ENCODE results near the gene BAHD1.

BAHD1 gene

GRCh38 chr15:40440743-40441564, at the start of gene BAHD1:
TSS of gene BAHD1 (plus strand) at chr15:40440953. CDS start at chr15:40458465, 17,512 bp downstream.
- in situ Hi-C loops (cut with HindIII; ENCODE audit: low sequenced_read_pairs), result no loop called here

- in situ Hi-C loops (cut with HindIII; ENCODE audit: low sequenced_read_pairs), result no loop called here
Observed at GRCh38 chr15:40392986-40393948, 47.5 kb upstream of the BAHD1 start.

- in situ Hi-C loops (cut with HindIII; ENCODE audit: low sequenced_read_pairs), result no loop called here
Observed at GRCh38 chr15:40397688-40398412, 42.9 kb upstream of the BAHD1 start.

- in situ Hi-C loops (cut with HindIII; ENCODE audit: low sequenced_read_pairs), result no loop called here
Observed at GRCh38 chr15:40398413-40398873, 42.3 kb upstream of the BAHD1 start.

- in situ Hi-C loops (cut with HindIII; ENCODE audit: low sequenced_read_pairs), result no loop called here
Observed at GRCh38 chr15:40399370-40399769, 41.4 kb upstream of the BAHD1 start.

GRCh38 chr15:40405501-40406381, 35.0 kb upstream of the BAHD1 start, which contains the start of gene IVD:
TSS of gene IVD (plus strand) at chr15:40405795. CDS start at chr15:40405828, 33 bp downstream.
- in situ Hi-C loops (cut with HindIII; ENCODE audit: low sequenced_read_pairs), result no loop called here

- in situ Hi-C loops (cut with HindIII; ENCODE audit: low sequenced_read_pairs), result no loop called here
Observed at GRCh38 chr15:40407330-40407990, 33.3 kb upstream of the BAHD1 start.

GRCh38 chr15:40409366-40409765, 31.4 kb upstream of the BAHD1 start:
- in situ Hi-C loops (cut with HindIII; ENCODE audit: low sequenced_read_pairs), result no loop called here

- in situ Hi-C loops (cut with HindIII; ENCODE audit: low sequenced_read_pairs), result no loop called here
Observed at GRCh38 chr15:40410476-40410875, 30.3 kb upstream of the BAHD1 start.

- in situ Hi-C loops (cut with HindIII; ENCODE audit: low sequenced_read_pairs), result no loop called here
Observed at GRCh38 chr15:40412095-40412759, 28.5 kb upstream of the BAHD1 start.

- in situ Hi-C loops (cut with HindIII; ENCODE audit: low sequenced_read_pairs), result no loop called here
Observed at GRCh38 chr15:40413036-40413435, 27.7 kb upstream of the BAHD1 start.

GRCh38 chr15:40414816-40415215, 25.9 kb upstream of the BAHD1 start:
- in situ Hi-C loops (cut with HindIII; ENCODE audit: low sequenced_read_pairs), result no loop called here

GRCh38 chr15:40415226-40415625, 25.5 kb upstream of the BAHD1 start:
- in situ Hi-C loops (cut with HindIII; ENCODE audit: low sequenced_read_pairs), result no loop called here

- in situ Hi-C loops (cut with HindIII; ENCODE audit: low sequenced_read_pairs), result no loop called here
Observed at GRCh38 chr15:40416056-40416455, 24.7 kb upstream of the BAHD1 start.

- in situ Hi-C loops (cut with HindIII; ENCODE audit: low sequenced_read_pairs), result no loop called here
Observed at GRCh38 chr15:40418126-40418525, 22.6 kb upstream of the BAHD1 start.

- in situ Hi-C loops (cut with HindIII; ENCODE audit: low sequenced_read_pairs), result no loop called here
Observed at GRCh38 chr15:40420071-40420713, 20.6 kb upstream of the BAHD1 start.

GRCh38 chr15:40420793-40421192, 20.0 kb upstream of the BAHD1 start:
- in situ Hi-C loops (cut with HindIII; ENCODE audit: low sequenced_read_pairs), result no loop called here
